GM12878 (cell line): ENCODE results near the gene PHC3. TPM values are rescaled to one million over a fixed set of nuclear protein-coding genes. Genes with fewer than 3 reads are reported as not detected.

Experiments used
- ATAC-seq: fragments of 200-7000 bp; cut with Tn5 transposase; 3 replicates; pipeline ENCODE4 v1.9.1; 2020; ENCODE audit warnings: mild to moderate bottlenecking, moderate library complexity
- BruUV-seq: library from RNA; stranded (reverse); fragments of 400-500 nt; replicated peaks from 2 replicates; lab custom pipeline; 2021; lab: Mats Ljungman, UMichigan
- CTCF ChIA-PET: fragments of 300-600 bp; sonication (Branson Sonifier 250); formaldehyde crosslinking; extraction: SDS; loops from one replicate; lab custom pipeline; 2021; ENCODE audit warnings: inconsistent platforms; lab: Yijun Ruan, JAX
- POLR2A ChIA-PET: fragments of 350-600 bp; formaldehyde crosslinking; extraction: SDS; loops from one replicate; lab custom pipeline; 2021; ENCODE audit warnings: inconsistent platforms; lab: Charles Lee
- RAD21 ChIA-PET: fragments of 300-600 bp; sonication (Branson Sonifier 250); formaldehyde crosslinking; loops from one replicate; lab custom pipeline; 2023; ENCODE audit warnings: antibody characterized with exemption; ENCODE audit not compliant: unreplicated experiment; lab: Charles Lee
- SMC1A ChIA-PET: fragments of 300-600 bp; sonication (Branson Sonifier 250); formaldehyde crosslinking; loops from one replicate; lab custom pipeline; 2023; ENCODE audit not compliant: unreplicated experiment, uncharacterized antibody; lab: Charles Lee
- DNase-seq: peaks from one replicate; pipeline ENCODE4 v3.0.0-alpha.2; 2011; ENCODE audit warnings: low read depth, low spot score
- FAIRE-seq: peaks from 3 replicates; lab custom pipeline; 2011; peaks lifted over from hg19 to GRCh38; lab: Jason Lieb, UNC
- H2AFZ ChIP-seq: 2 replicates; pipeline ENCODE4 v1.6.0; 2011; ENCODE audit warnings: low read depth, low read length, control low read depth; ENCODE audit not compliant: control insufficient read depth
- H3K27ac ChIP-seq: 2 replicates; pipeline ENCODE4 v1.5.1; 2011; ENCODE audit warnings: control low read depth; ENCODE audit not compliant: control insufficient read depth, insufficient read depth
- H3K27me3 ChIP-seq, 2 experiments: replicated peaks in 1 of 2; 2 replicates each; pipeline versions ENCODE4 v1.6.0 to v1.6.1; 2011; ENCODE audit warnings: low read length in 1 of 2; ENCODE audit not compliant: control insufficient read depth in 2 of 2, insufficient read depth in 2 of 2
- H3K36me3 ChIP-seq, 2 experiments: 2 replicates each; pipeline ENCODE4 v1.5.1; 2011; ENCODE audit warnings: low read length in 1 of 2; ENCODE audit not compliant: control insufficient read depth in 2 of 2, insufficient read depth in 2 of 2
- H3K4me1 ChIP-seq: 2 replicates; pipeline ENCODE4 v1.6.1; 2011; ENCODE audit warnings: mild to moderate bottlenecking, low read length, moderate library complexity, mixed read lengths; ENCODE audit not compliant: control insufficient read depth, insufficient read depth
- H3K4me2 ChIP-seq: 2 replicates; pipeline ENCODE4 v1.6.0; 2011; ENCODE audit warnings: control low read depth; ENCODE audit not compliant: control insufficient read depth, insufficient read depth
- H3K4me3 ChIP-seq: fragments of 200-600 bp; sonication (generic); 2 replicates; pipeline ENCODE4 v1.5.1; 2016
- H3K79me2 ChIP-seq: 2 replicates; pipeline ENCODE4 v1.6.0; 2011; ENCODE audit warnings: low read length; ENCODE audit not compliant: control insufficient read depth, insufficient read depth
- H3K9ac ChIP-seq: 2 replicates; pipeline ENCODE4 v1.8.0; 2011; ENCODE audit warnings: low read length, control low read depth, mixed read lengths; ENCODE audit not compliant: control insufficient read depth, insufficient read depth
- H3K9me3 ChIP-seq: replicated peaks from 3 replicates; pipeline ENCODE4 v1.5.1; 2011; ENCODE audit warnings: mild to moderate bottlenecking, low read length; ENCODE audit not compliant: control insufficient read depth, insufficient read depth
- H4K20me1 ChIP-seq: 2 replicates; pipeline ENCODE4 v1.6.0; 2011; ENCODE audit not compliant: control insufficient read depth, insufficient read depth
- EED ChIP-seq: sonication (generic); IDR thresholded peaks from 2 replicates; pipeline ENCODE4 v1.6.1; 2016; ENCODE audit warnings: antibody characterized with exemption, low read depth
- NR2C1 ChIP-seq: fragments of 450-650 bp; IDR thresholded peaks from 2 replicates; pipeline ENCODE4 v1.6.1; 2017; ENCODE audit warnings: antibody characterized with exemption, mild to moderate bottlenecking, moderate library complexity
- POLR2A ChIP-seq: IDR thresholded peaks from 2 replicates; pipeline ENCODE4 v1.6.1; 2011; ENCODE audit warnings: low read depth, mild to moderate bottlenecking, low read length
- RAD21 ChIP-seq: IDR thresholded peaks from 2 replicates; pipeline ENCODE4 v1.6.1; 2011; ENCODE audit warnings: mild to moderate bottlenecking, low read depth, low read length, moderate library complexity; ENCODE audit not compliant: insufficient read depth
- RUNX3 ChIP-seq: IDR thresholded peaks from 2 replicates; pipeline ENCODE4 v1.6.1; 2012; ENCODE audit warnings: low read length, inconsistent platforms
- SPI1 ChIP-seq: IDR thresholded peaks from 2 replicates; pipeline ENCODE4 v1.6.1; 2011; ENCODE audit warnings: low read depth, mild to moderate bottlenecking, low read length, moderate library complexity, borderline replicate concordance; ENCODE audit not compliant: insufficient read depth
- TAF1 ChIP-seq: IDR thresholded peaks from 2 replicates; pipeline ENCODE4 v1.6.1; 2011; ENCODE audit warnings: mild to moderate bottlenecking, low read depth, low read length, borderline replicate concordance
- ZZZ3 ChIP-seq: IDR thresholded peaks from 2 replicates; pipeline ENCODE4 v1.6.1; 2011; ENCODE audit warnings: low read depth; ENCODE audit not compliant: control insufficient read depth, insufficient read length
- WGBS: methylation state at CpG from one replicate; pipeline ENCODE4 v1.1.6; 2016; ENCODE audit warnings: low lambda C conversion rate; ENCODE audit not compliant: insufficient replicate concordance, insufficient coverage; ENCODE audit errors: missing lambda C conversion rate; 5-methylcytosine and 5-hydroxymethylcytosine counted together
- in situ Hi-C: fragments of 300-500 bp; cut with MboI; formaldehyde crosslinking; loops from 9 replicates; pipeline ENCODE4 v1.14.3; 2018; ENCODE audit warnings: mixed read lengths
- intact Hi-C: fragments of 100-400 bp; cut with micrococcal nuclease; formaldehyde crosslinking; loops from one replicate; pipeline ENCODE4 v1.14.2; 2022; ENCODE audit not compliant: unreplicated experiment
- polyA plus RNA-seq, 11 experiments: library from polyadenylated mRNA; depleted of rRNA in 4 of 11; unstranded in 6 of 11; stranded (reverse) in 5 of 11; fragments of >200 nt; fragmentation: Nextera tagmentation in 4 of 11; fragmentation: Illumina TruSeq in 1 of 11; extraction: Ambion mirVana in 4 of 11; extraction: Trizol in 1 of 11; gene quantifications; 1 replicate in 1 of 11; 2 replicates in 10 of 11; pipeline versions ENCODE4 v1.2.1 to v1.2.3, GENCODE V29; 2011 to 2016; ENCODE audit warnings: inconsistent platforms in 2 of 11, missing spikeins in 2 of 11, low read depth in 1 of 11
- small RNA-seq: library from RNA; depleted of rRNA; stranded (forward); fragments of <200 nt; gene quantifications from one replicate; pipeline ENCODE3, GENCODE V24; 2014
- total RNA-seq, 4 experiments: library from RNA; depleted of rRNA in 3 of 4; stranded (reverse); fragments of >200 nt in 3 of 4; fragmentation: Illumina TruSeq in 1 of 4; extraction: Trizol in 1 of 4; gene quantifications; 2 replicates each; pipeline versions ENCODE4 v1.2.1 to v1.2.3, GENCODE V29; 2013 to 2021
- TF ChIP-seq, protein P1 (sequence below), 3 experiments: IDR thresholded peaks in 2 of 3; conservative IDR thresholded peaks in 1 of 3; 2 replicates each; pipeline ENCODE4 v1.5.1; 2011; ENCODE audit warnings: low read depth in 3 of 3, low read length in 3 of 3, mild to moderate bottlenecking in 3 of 3, control low read depth in 2 of 3, moderate library complexity in 2 of 3, inconsistent platforms in 1 of 3, mixed read lengths in 1 of 3; ENCODE audit not compliant: control insufficient read depth in 2 of 3, insufficient read depth in 1 of 3; ENCODE audit errors: extremely low read depth in 1 of 3
- TF ChIP-seq, protein P2 (sequence below): fragments of 450-650 bp; IDR thresholded peaks from 2 replicates; pipeline ENCODE4 v1.6.1; 2017; ENCODE audit warnings: low read depth, mild to moderate bottlenecking, moderate library complexity

The PHC3 gene
- total and polyA plus RNA-seq, 10 of the 15 experiments (the other 5 are each of a cell fraction or from before 2014, with no cell fraction given), result 3.3 to 62.3 (median 22.1) TPM

DNA sequence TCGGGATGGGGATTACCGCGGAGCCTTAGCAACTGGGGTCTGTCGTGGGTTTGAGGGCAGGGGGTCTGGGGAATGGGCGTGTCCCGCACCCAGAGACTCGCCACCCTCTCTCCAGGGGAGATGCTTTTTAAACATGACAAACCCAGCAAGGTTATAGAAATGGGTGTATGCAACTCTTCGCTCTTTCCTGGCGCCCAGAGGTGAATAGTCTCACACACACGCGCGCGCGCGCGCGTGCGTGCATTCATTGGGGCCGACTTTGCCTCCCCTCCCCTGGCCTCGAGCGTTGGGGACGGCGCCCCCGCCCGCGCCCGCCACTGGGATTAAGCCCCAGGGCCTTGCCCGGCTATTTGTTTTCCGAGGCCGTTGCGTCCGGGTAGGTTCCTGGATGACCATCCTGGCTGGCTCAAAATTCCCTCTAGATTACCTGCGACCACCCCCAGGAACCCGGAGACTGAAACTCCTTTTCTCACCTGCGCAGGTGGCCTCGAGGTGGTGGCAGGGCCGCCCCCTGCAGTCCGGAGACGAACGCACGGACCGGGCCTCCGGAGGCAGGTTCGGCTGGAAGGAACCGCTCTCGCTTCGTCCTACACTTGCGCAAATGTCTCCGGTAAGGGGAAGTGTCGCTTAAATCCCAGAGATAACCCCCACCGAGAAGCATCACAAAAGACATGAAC, 143.0 kb downstream of the PHC3 start:
- Histone ChIP-seq H3K4me2 (peak overlapping the region; percentile 76), H3K27me3 (no peaks in the 10 kb centered on the region; a peak in 2 of 4 replicates), H4K20me1 (no peaks in the 10 kb centered on the region), H3K9me3 (no peaks in the 10 kb centered on the region), H3K27ac (peak overlapping the region; percentile 88), H3K4me3 (peak overlapping the region; percentile 87), H3K36me3 (no peaks in the 10 kb centered on the region), H3K4me1 (peaks cover 15% of the 10 kb centered on the region), H3K9ac (peak overlapping the region; percentile 76), H2AFZ (peak overlapping the region; percentile 56), H3K79me2 (peaks cover 45% of the 10 kb centered on the region)
- intact Hi-C loops (loop anchor here (5.0 kb wide), 1 partner anchor 276 kb away; no protein-coding TSS in a partner anchor), in situ Hi-C loops (loop anchor here (25.0 kb wide), 1 partner anchor 901 kb away; no protein-coding TSS in a partner anchor)
- SMC1A ChIA-PET, result no interaction called here
- ATAC-seq, result peak; percentile 15; the same call in 2 of the 3 replicates
- POLR2A ChIA-PET, result interaction anchor here (1.6 kb wide), 1 partner anchor 15 kb away, joined by 4 read pairs; no protein-coding TSS in a partner anchor
- RAD21 ChIA-PET, result no interaction called here
- DNase-seq, result no peak
- CTCF ChIA-PET, result interaction anchor here (0.7 to 1.1 kb wide), 2 partner anchors 16 to 94 kb away, joined by 4 to 6 read pairs; no protein-coding TSS in a partner anchor
- no peak for FAIRE-seq
- TF ChIP-seq SPI1 (peak; percentile 59; the same call in 1 of the 2 replicates), EED (peak; percentile 46; the same call in 1 of the 2 replicates), RAD21 (0 out of 2 replicates have a peak, but pooled peaks have one; percentile 5), RUNX3 (peak; percentile 19; the same call in 1 of the 2 replicates), TAF1 (0 out of 2 replicates have a peak, but pooled peaks have one; percentile 8), POLR2A (peak; percentile 46), NR2C1 (no peak), ZZZ3 (no peak)
- TF ChIP-seq, protein P1, sequence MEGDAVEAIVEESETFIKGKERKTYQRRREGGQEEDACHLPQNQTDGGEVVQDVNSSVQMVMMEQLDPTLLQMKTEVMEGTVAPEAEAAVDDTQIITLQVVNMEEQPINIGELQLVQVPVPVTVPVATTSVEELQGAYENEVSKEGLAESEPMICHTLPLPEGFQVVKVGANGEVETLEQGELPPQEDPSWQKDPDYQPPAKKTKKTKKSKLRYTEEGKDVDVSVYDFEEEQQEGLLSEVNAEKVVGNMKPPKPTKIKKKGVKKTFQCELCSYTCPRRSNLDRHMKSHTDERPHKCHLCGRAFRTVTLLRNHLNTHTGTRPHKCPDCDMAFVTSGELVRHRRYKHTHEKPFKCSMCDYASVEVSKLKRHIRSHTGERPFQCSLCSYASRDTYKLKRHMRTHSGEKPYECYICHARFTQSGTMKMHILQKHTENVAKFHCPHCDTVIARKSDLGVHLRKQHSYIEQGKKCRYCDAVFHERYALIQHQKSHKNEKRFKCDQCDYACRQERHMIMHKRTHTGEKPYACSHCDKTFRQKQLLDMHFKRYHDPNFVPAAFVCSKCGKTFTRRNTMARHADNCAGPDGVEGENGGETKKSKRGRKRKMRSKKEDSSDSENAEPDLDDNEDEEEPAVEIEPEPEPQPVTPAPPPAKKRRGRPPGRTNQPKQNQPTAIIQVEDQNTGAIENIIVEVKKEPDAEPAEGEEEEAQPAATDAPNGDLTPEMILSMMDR (IDR thresholded peaks at IDR 0.05 in 2 of 3, conservative IDR thresholded peaks at IDR 0.05 in 1 of 3; ENCODE audit: control insufficient read depth in 2 of 3, extremely low read depth in 1 of 3, insufficient read depth in 1 of 3, low read depth in 3 of 3, low read length in 3 of 3), result peak in 2 of 3 experiments; percentile 23 to 33; a peak in 1 of 6 replicates
- TF ChIP-seq, protein P2, sequence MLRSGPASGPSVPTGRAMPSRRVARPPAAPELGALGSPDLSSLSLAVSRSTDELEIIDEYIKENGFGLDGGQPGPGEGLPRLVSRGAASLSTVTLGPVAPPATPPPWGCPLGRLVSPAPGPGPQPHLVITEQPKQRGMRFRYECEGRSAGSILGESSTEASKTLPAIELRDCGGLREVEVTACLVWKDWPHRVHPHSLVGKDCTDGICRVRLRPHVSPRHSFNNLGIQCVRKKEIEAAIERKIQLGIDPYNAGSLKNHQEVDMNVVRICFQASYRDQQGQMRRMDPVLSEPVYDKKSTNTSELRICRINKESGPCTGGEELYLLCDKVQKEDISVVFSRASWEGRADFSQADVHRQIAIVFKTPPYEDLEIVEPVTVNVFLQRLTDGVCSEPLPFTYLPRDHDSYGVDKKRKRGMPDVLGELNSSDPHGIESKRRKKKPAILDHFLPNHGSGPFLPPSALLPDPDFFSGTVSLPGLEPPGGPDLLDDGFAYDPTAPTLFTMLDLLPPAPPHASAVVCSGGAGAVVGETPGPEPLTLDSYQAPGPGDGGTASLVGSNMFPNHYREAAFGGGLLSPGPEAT, result no peak
- whole genome bisulfite sequencing, result under 1% methylated on average over 51 of the region's 51 CpGs
- BruUV-seq, result no TSS peak

Small RNA genes within 50 kb of the gene (small RNA-seq; reads per million reads assigned to genes)
- not detected for gene RNU4-38P
- not detected for gene RNU6-315P

Other genes with a start within 250 kb of the PHC3 start
- gene SEC62, start 214.9 kb downstream of the PHC3 start, total RNA-seq (2014; rRNA removed), result 25.6 and 34.1 TPM in 2 replicates
- 60.8 and 70.3 TPM in 2 replicates for gene SEC62, start 214.9 kb downstream of the PHC3 start, total RNA-seq (2014; rRNA removed; fragmentation: Illumina TruSeq; extraction: Trizol)
- 68.8 and 74.6 TPM in 2 replicates for gene SEC62, start 214.9 kb downstream of the PHC3 start, total RNA-seq (2021)
- gene SEC62, start 214.9 kb downstream of the PHC3 start, polyA plus RNA-seq (2011; rRNA removed), result 59.6 and 64.3 TPM in 2 replicates
- 115 and 146 TPM in 2 replicates for gene SEC62, start 214.9 kb downstream of the PHC3 start, polyA plus RNA-seq (2014; fragmentation: Illumina TruSeq; extraction: Trizol)
- 100 to 1,000 TPM; 252 to 270 TPM for gene SEC62, start 214.9 kb downstream of the PHC3 start, polyA plus RNA-seq (2014; fragmentation: Nextera tagmentation; extraction: Ambion mirVana)
- gene SEC62, start 214.9 kb downstream of the PHC3 start, polyA plus RNA-seq (2014; rRNA removed), result 44.1 and 45.5 TPM in 2 replicates
- gene SEC62, start 214.9 kb downstream of the PHC3 start, polyA plus RNA-seq (2016; fragmentation: Nextera tagmentation; extraction: Ambion mirVana), result 100 to 1,000 TPM; 160 to 165 TPM
- gene GPR160, start 143.7 kb downstream of the PHC3 start, total RNA-seq (2014; rRNA removed), result 35.6 and 35.9 TPM in 2 replicates
- 36.3 and 36.4 TPM in 2 replicates for gene GPR160, start 143.7 kb downstream of the PHC3 start, total RNA-seq (2014; rRNA removed; fragmentation: Illumina TruSeq; extraction: Trizol)
- gene GPR160, start 143.7 kb downstream of the PHC3 start, total RNA-seq (2021), result 21.7 and 24.6 TPM in 2 replicates
- gene GPR160, start 143.7 kb downstream of the PHC3 start, polyA plus RNA-seq (2011; rRNA removed), result 1.2 and 2.2 TPM in 2 replicates
- gene GPR160, start 143.7 kb downstream of the PHC3 start, polyA plus RNA-seq (2014; fragmentation: Illumina TruSeq; extraction: Trizol), result 41.9 and 44.1 TPM in 2 replicates
- 10 to 100 TPM in 1 of 2 experiments, 1 to 10 TPM in 1; 8.8 to 14.4 TPM for gene GPR160, start 143.7 kb downstream of the PHC3 start, polyA plus RNA-seq (2014; fragmentation: Nextera tagmentation; extraction: Ambion mirVana)
- 25.9 and 28.2 TPM in 2 replicates for gene GPR160, start 143.7 kb downstream of the PHC3 start, polyA plus RNA-seq (2014; rRNA removed)
- gene GPR160, start 143.7 kb downstream of the PHC3 start, polyA plus RNA-seq (2016; fragmentation: Nextera tagmentation; extraction: Ambion mirVana), result 10 to 100 TPM; 53.9 to 57.7 TPM
- gene PRKCI, start 40.7 kb upstream of the PHC3 start, total RNA-seq (2014; rRNA removed), result 12.0 and 14.4 TPM in 2 replicates
- 14.1 and 14.6 TPM in 2 replicates for gene PRKCI, start 40.7 kb upstream of the PHC3 start, total RNA-seq (2014; rRNA removed; fragmentation: Illumina TruSeq; extraction: Trizol)
- 9.5 and 10.8 TPM in 2 replicates for gene PRKCI, start 40.7 kb upstream of the PHC3 start, total RNA-seq (2021)
- gene PRKCI, start 40.7 kb upstream of the PHC3 start, polyA plus RNA-seq (2011; rRNA removed), result 11.7 and 19.0 TPM in 2 replicates
- 12.4 and 15.8 TPM in 2 replicates for gene PRKCI, start 40.7 kb upstream of the PHC3 start, polyA plus RNA-seq (2014; fragmentation: Illumina TruSeq; extraction: Trizol)
- gene PRKCI, start 40.7 kb upstream of the PHC3 start, polyA plus RNA-seq (2014; fragmentation: Nextera tagmentation; extraction: Ambion mirVana), result 1 to 10 TPM; 3.5 to 4.9 TPM
- gene PRKCI, start 40.7 kb upstream of the PHC3 start, polyA plus RNA-seq (2014; rRNA removed), result 8.0 and 8.6 TPM in 2 replicates
- 10 to 100 TPM; 13.8 to 15.4 TPM for gene PRKCI, start 40.7 kb upstream of the PHC3 start, polyA plus RNA-seq (2016; fragmentation: Nextera tagmentation; extraction: Ambion mirVana)
- 10.5 and 14.7 TPM in 2 replicates for gene SKIL, start 176.0 kb upstream of the PHC3 start, total RNA-seq (2014; rRNA removed)
- gene SKIL, start 176.0 kb upstream of the PHC3 start, total RNA-seq (2014; rRNA removed; fragmentation: Illumina TruSeq; extraction: Trizol), result 13.6 and 14.7 TPM in 2 replicates
- gene SKIL, start 176.0 kb upstream of the PHC3 start, total RNA-seq (2021), result 14.4 and 14.8 TPM in 2 replicates
- 4.7 and 6.5 TPM in 2 replicates for gene SKIL, start 176.0 kb upstream of the PHC3 start, polyA plus RNA-seq (2011; rRNA removed)
- gene SKIL, start 176.0 kb upstream of the PHC3 start, polyA plus RNA-seq (2014; fragmentation: Illumina TruSeq; extraction: Trizol), result 6.0 and 9.3 TPM in 2 replicates
- gene SKIL, start 176.0 kb upstream of the PHC3 start, polyA plus RNA-seq (2014; fragmentation: Nextera tagmentation; extraction: Ambion mirVana), result 1 to 10 TPM; 2.7 to 5.7 TPM
- gene SKIL, start 176.0 kb upstream of the PHC3 start, polyA plus RNA-seq (2014; rRNA removed), result 5.1 and 5.9 TPM in 2 replicates
- gene SKIL, start 176.0 kb upstream of the PHC3 start, polyA plus RNA-seq (2016; fragmentation: Nextera tagmentation; extraction: Ambion mirVana), result 1 to 10 TPM; 7.4 TPM
- gene CLDN11, start 237.1 kb upstream of the PHC3 start, total RNA-seq (2014; rRNA removed), result 0.16 TPM in 1 of 2 replicates, not detected in the other
- gene CLDN11, start 237.1 kb upstream of the PHC3 start, total RNA-seq (2014; rRNA removed; fragmentation: Illumina TruSeq; extraction: Trizol), result not detected in 2 replicates
- gene CLDN11, start 237.1 kb upstream of the PHC3 start, total RNA-seq (2021), result 0.15 and 0.29 TPM in 2 replicates
- gene CLDN11, start 237.1 kb upstream of the PHC3 start, polyA plus RNA-seq (2011; rRNA removed), result not detected in 2 replicates
- not detected in 2 replicates for gene CLDN11, start 237.1 kb upstream of the PHC3 start, polyA plus RNA-seq (2014; fragmentation: Illumina TruSeq; extraction: Trizol)
- gene CLDN11, start 237.1 kb upstream of the PHC3 start, polyA plus RNA-seq (2014; fragmentation: Nextera tagmentation; extraction: Ambion mirVana), result not detected
- gene CLDN11, start 237.1 kb upstream of the PHC3 start, polyA plus RNA-seq (2014; rRNA removed), result not detected in 2 replicates
- not detected for gene CLDN11, start 237.1 kb upstream of the PHC3 start, polyA plus RNA-seq (2016; fragmentation: Nextera tagmentation; extraction: Ambion mirVana)